Astrocyte of the spinal cord (primary cell): ENCODE results near the gene EIPR1.
A peak's percentile ranks its signal among the peaks of the same experiment; 100 is the strongest.
"Not testable (repeated sequence)": the region's sequence is repeated elsewhere in the genome, so short reads cannot be mapped to it uniquely, and the experiment has no call there.

Source experiments
- DNase-seq: peaks from one replicate; pipeline ENCODE4 v3.0.0; 2011; ENCODE audit warnings: low read depth, low spot score
- H3K4me3 ChIP-seq: 2 replicates; pipeline ENCODE4 v1.5.1; 2011; ENCODE audit warnings: low read depth, mild to moderate bottlenecking, low read length, moderate library complexity
- in situ Hi-C: cut with HindIII; loops from 2 replicates; pipeline ENCODE4 v1.10.0; 2017; ENCODE audit warnings: low sequenced_read_pairs
- TF ChIP-seq, protein P1 (sequence below): IDR thresholded peaks from 2 replicates; pipeline ENCODE4 v1.5.1; 2012; ENCODE audit warnings: low read depth, mild to moderate bottlenecking, low read length, inconsistent platforms

The EIPR1 gene

GRCh38 chr2:3379647-3380534, 2.3 kb upstream of the EIPR1 start, which contains the start of gene TRAPPC12:
TSS of gene TRAPPC12 (plus strand) at chr2:3379694. CDS start at chr2:3387624, 7,930 bp downstream.
- in situ Hi-C loops, result no loop called here
- DNase-seq, result peak; percentile 87
- peak within 1 kb of the TSS; percentile 84 for H3K4me3 ChIP-seq
- TF ChIP-seq, protein P1, sequence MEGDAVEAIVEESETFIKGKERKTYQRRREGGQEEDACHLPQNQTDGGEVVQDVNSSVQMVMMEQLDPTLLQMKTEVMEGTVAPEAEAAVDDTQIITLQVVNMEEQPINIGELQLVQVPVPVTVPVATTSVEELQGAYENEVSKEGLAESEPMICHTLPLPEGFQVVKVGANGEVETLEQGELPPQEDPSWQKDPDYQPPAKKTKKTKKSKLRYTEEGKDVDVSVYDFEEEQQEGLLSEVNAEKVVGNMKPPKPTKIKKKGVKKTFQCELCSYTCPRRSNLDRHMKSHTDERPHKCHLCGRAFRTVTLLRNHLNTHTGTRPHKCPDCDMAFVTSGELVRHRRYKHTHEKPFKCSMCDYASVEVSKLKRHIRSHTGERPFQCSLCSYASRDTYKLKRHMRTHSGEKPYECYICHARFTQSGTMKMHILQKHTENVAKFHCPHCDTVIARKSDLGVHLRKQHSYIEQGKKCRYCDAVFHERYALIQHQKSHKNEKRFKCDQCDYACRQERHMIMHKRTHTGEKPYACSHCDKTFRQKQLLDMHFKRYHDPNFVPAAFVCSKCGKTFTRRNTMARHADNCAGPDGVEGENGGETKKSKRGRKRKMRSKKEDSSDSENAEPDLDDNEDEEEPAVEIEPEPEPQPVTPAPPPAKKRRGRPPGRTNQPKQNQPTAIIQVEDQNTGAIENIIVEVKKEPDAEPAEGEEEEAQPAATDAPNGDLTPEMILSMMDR, result peak; percentile 56

GRCh38 chr2:3379339-3379646, 1.7 kb upstream of the EIPR1 start:
- in situ Hi-C loops, result no loop called here
- DNase-seq, result no peak
- TF ChIP-seq, protein P1, result no peak
- H3K4me3 ChIP-seq, result peak overlapping the region; percentile 84

GRCh38 chr2:3377279-3377611, 373 bp downstream of the EIPR1 start:
- TF ChIP-seq, protein P1, result no peak
- in situ Hi-C loops, result no loop called here
- H3K4me3 ChIP-seq, result peak overlapping the region; percentile 96
- DNase-seq, result peak; percentile 54

GRCh38 chr2:3376821-3377220, 797 bp downstream of the EIPR1 start:
- in situ Hi-C loops, result no loop called here
- peak overlapping the region; percentile 96 for H3K4me3 ChIP-seq
- TF ChIP-seq, protein P1, result no peak
- no peak for DNase-seq

DNA sequence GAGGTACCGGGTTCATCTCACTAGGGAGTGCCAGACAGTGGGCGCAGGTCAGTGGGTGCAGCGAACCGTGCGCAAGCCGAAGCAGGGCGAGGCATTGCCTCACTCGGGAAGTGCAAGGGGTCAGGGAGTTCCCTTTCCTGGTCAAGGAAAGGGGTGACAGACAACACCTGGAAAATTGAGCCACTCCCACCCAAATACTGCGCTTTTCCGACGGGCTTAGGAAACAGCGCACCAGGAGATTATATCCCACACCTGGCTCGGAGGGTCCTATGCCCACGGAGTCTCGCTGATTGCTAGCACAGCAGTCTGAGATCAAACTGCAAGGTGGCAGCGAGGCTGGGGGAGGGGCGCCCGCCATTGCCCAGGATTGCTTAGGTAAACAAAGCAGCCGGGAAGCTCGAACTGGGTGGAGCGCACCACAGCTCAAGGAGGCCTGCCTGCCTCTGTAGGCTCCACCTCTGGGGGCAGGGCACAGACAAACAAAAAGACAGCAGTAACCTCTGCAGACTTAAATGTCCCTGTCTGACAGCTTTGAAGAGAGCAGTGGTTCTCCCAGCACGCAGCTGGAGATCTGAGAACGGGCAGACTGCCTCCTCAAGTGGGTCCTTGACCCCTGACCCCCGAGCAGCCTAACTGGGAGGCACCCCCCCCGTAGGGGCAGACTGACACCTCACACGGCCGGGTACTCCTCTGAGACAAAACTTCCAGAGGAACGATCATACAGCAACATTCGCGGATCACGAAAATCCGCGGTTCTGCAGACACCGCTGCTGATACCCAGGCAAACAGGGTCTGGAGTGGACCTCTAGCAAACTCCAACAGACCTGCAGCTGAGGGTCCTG, 8.1 kb downstream of the EIPR1 start:
- H3K4me3 ChIP-seq, in situ Hi-C loops, DNase-seq: not testable (repeated sequence)

DNA sequence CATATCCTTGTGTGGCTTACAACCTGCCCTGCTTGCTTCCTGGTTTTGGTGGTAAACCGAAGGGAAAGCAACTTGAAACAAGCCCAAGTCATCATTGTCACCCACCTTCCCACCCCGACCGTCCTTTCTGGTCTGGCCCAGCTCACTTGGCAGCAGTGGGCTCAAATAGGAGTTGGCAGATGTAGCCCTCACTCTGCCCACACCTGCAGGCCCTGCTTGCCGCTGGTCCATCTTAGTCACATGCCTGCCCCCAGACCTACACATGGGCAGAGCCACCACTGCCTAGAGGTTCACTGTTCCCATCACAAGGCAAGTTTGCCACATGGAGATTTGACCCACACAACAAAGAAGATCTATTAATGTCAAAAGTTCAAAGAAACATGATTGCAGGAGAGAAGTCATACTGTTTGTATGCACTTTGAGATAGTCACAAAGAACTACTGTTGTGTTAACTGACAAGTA, 9.3 kb downstream of the EIPR1 start:
- H3K4me3 ChIP-seq, result no peak overlapping the region
- TF ChIP-seq, protein P1, result no peak
- no peak for DNase-seq
- in situ Hi-C loops, result no loop called here

DNA sequence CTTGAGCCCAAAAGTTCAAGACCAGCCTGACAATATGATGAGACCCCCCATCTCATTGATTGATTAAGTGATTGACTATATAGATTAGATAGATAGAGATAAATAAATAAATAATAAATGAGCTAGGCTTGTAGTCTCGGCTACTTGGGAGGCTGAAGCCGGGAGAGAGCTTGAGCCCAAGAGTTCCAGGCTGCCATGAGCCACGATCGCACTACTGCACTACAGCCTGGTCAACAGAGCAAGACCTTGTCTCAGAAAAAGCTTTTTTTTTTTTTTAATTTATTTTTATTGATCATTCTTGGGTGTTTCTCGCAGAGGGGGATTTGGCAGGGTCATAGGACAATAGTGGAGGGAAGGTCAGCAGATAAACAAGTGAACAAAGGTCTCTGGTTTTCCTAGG, 12.4 kb downstream of the EIPR1 start:
- DNase-seq, result no peak
- in situ Hi-C loops, result no loop called here
- TF ChIP-seq, protein P1, result no peak
- H3K4me3 ChIP-seq, result no peak overlapping the region
